Memory B cell (primary cell): ENCODE measurements around the gene ENTPD2.

Source experiments
- ATAC-seq: fragments of 150-1000 bp; cut with Tn5 transposase; 2 replicates; pipeline ENCODE4 v1.10.0; 2021; ENCODE audit warnings: low read depth, mild to moderate bottlenecking, moderate library complexity
- DNase-seq, 2 donors: peaks; one replicate each; pipeline ENCODE4 v3.0.0; 2022; ENCODE audit warnings: low spot score in 2 of 2
- H3K27ac Mint-ChIP-seq: one replicate; pipeline ENCODE4 v1.8.0; 2022; ENCODE audit warnings: mild to moderate bottlenecking, moderate library complexity, mixed read lengths
- H3K27me3 Mint-ChIP-seq: one replicate; pipeline ENCODE4 v1.8.0; 2022; ENCODE audit warnings: mixed read lengths
- H3K36me3 Mint-ChIP-seq: one replicate; pipeline ENCODE4 v1.8.0; 2022; ENCODE audit warnings: mild to moderate bottlenecking, mixed read lengths
- H3K4me1 Mint-ChIP-seq: one replicate; pipeline ENCODE4 v1.8.0; 2022; ENCODE audit warnings: mixed read lengths
- H3K4me3 Mint-ChIP-seq: one replicate; pipeline ENCODE4 v1.8.0; 2022; ENCODE audit warnings: mild to moderate bottlenecking, moderate library complexity, mixed read lengths
- H3K9me3 Mint-ChIP-seq: one replicate; pipeline ENCODE4 v1.8.0; 2022; ENCODE audit warnings: mixed read lengths

ENTPD2 gene

GRCh38 chr9:137073992-137074399 lies 20.1 kb upstream of the ENTPD2 start:
- H3K27ac Mint-ChIP-seq: no peak overlapping the region
- no peak for DNase-seq
- H3K36me3 Mint-ChIP-seq: no peaks in the 10 kb centered on the region
- H3K27me3 Mint-ChIP-seq: no peaks in the 10 kb centered on the region
- peaks cover 10% of the 10 kb centered on the region for H3K4me1 Mint-ChIP-seq
- no peak overlapping the region for H3K4me3 Mint-ChIP-seq
- H3K9me3 Mint-ChIP-seq: no peaks in the 10 kb centered on the region
- ATAC-seq: no peak

- DNase-seq: no peak
- H3K27me3 Mint-ChIP-seq: no peaks in the 10 kb centered on the region
- H3K4me3 Mint-ChIP-seq: peak overlapping the region; percentile 82
- no peaks in the 10 kb centered on the region for H3K36me3 Mint-ChIP-seq
- peaks cover 16% of the 10 kb centered on the region for H3K4me1 Mint-ChIP-seq
- ATAC-seq: no peak
- no peaks in the 10 kb centered on the region for H3K9me3 Mint-ChIP-seq
- peak overlapping the region; percentile 43 for H3K27ac Mint-ChIP-seq
These were observed 17.4 kb upstream of the ENTPD2 start for GRCh38 chr9:137071282-137071681.

GRCh38 chr9:137070906-137071275 lies 17.0 kb upstream of the ENTPD2 start:
- Mint-ChIP-seq H3K27ac (peak overlapping the region; percentile 43), H3K27me3 (no peaks in the 10 kb centered on the region), H3K36me3 (no peaks in the 10 kb centered on the region), H3K4me3 (peak overlapping the region; percentile 82), H3K4me1 (peaks cover 16% of the 10 kb centered on the region), H3K9me3 (no peaks in the 10 kb centered on the region)
- no peak for DNase-seq
- ATAC-seq: no peak

GRCh38 chr9:137070201-137070905 lies 16.5 kb upstream of the ENTPD2 start, which contains the start of gene SAPCD2:
SAPCD2 (minus strand) TSS chr9:137070557; CDS start chr9:137070460, 97 bp downstream.
- Mint-ChIP-seq H3K4me1 (peaks cover 16% of the 10 kb centered on the region), H3K27me3 (peaks cover 3% of the 10 kb centered on the region)
- peak; percentile 75 to 76 for DNase-seq

GRCh38 chr9:137069508-137070091 lies 15.7 kb upstream of the ENTPD2 start:
- Mint-ChIP-seq H3K36me3 (no peaks in the 10 kb centered on the region), H3K4me3 (peak overlapping the region; percentile 52), H3K4me1 (peaks cover 13% of the 10 kb centered on the region), H3K27me3 (peaks cover 3% of the 10 kb centered on the region), H3K27ac (no peak overlapping the region), H3K9me3 (no peaks in the 10 kb centered on the region)
- no peak for ATAC-seq
- no peak for DNase-seq

More at GRCh38 chr9:137070201-137070905, 16.5 kb upstream of the ENTPD2 start, which contains the start of gene SAPCD2:
- Mint-ChIP-seq H3K36me3 (no peaks in the 10 kb centered on the region), H3K27ac (peak within 1 kb of the TSS; percentile 43), H3K9me3 (no peaks in the 10 kb centered on the region), H3K4me3 (peak within 1 kb of the TSS; percentile 82)
- peak; percentile 82 for ATAC-seq

GRCh38 chr9:137068539-137069507 lies 15.0 kb upstream of the ENTPD2 start:
- Mint-ChIP-seq H3K4me3 (peak overlapping the region; percentile 52), H3K27ac (no peak overlapping the region), H3K4me1 (peaks cover 14% of the 10 kb centered on the region), H3K9me3 (no peaks in the 10 kb centered on the region), H3K27me3 (peaks cover 6% of the 10 kb centered on the region), H3K36me3 (no peaks in the 10 kb centered on the region)
- ATAC-seq (no peak), DNase-seq (no peak)

GRCh38 chr9:137067860-137068538 lies 14.1 kb upstream of the ENTPD2 start:
- no peaks in the 10 kb centered on the region for H3K9me3 Mint-ChIP-seq

GRCh38 chr9:137066096-137066861 lies 12.4 kb upstream of the ENTPD2 start:
- H3K27ac Mint-ChIP-seq: no peak overlapping the region
- no peak overlapping the region for H3K4me3 Mint-ChIP-seq
- peaks cover 14% of the 10 kb centered on the region for H3K4me1 Mint-ChIP-seq
- no peak for ATAC-seq
- H3K27me3 Mint-ChIP-seq: peaks cover 6% of the 10 kb centered on the region
- H3K36me3 Mint-ChIP-seq: no peaks in the 10 kb centered on the region
- H3K9me3 Mint-ChIP-seq: no peaks in the 10 kb centered on the region
- DNase-seq: no peak

More at GRCh38 chr9:137067860-137068538, 14.1 kb upstream of the ENTPD2 start:
- H3K27me3 Mint-ChIP-seq: peaks cover 6% of the 10 kb centered on the region
- H3K4me3 Mint-ChIP-seq: peak overlapping the region; percentile 58
- peaks cover 14% of the 10 kb centered on the region for H3K4me1 Mint-ChIP-seq
- peak overlapping the region; percentile 77 for H3K27ac Mint-ChIP-seq
- DNase-seq (peak; percentile 90 to 91), ATAC-seq (peak; percentile 67)
- no peaks in the 10 kb centered on the region for H3K36me3 Mint-ChIP-seq

- Mint-ChIP-seq H3K4me3 (no peak overlapping the region), H3K9me3 (no peaks in the 10 kb centered on the region), H3K27ac (no peak overlapping the region), H3K36me3 (no peaks in the 10 kb centered on the region), H3K27me3 (peaks cover 6% of the 10 kb centered on the region), H3K4me1 (peaks cover 10% of the 10 kb centered on the region)
- ATAC-seq (no peak), DNase-seq (no peak)
These were observed 11.6 kb upstream of the ENTPD2 start for GRCh38 chr9:137065336-137065967.

GRCh38 chr9:137064880-137065164 lies 11.0 kb upstream of the ENTPD2 start:
- Mint-ChIP-seq H3K27me3 (peaks cover 6% of the 10 kb centered on the region), H3K27ac (no peak overlapping the region), H3K4me1 (peaks cover 10% of the 10 kb centered on the region), H3K9me3 (no peaks in the 10 kb centered on the region), H3K36me3 (no peaks in the 10 kb centered on the region), H3K4me3 (no peak overlapping the region)
- DNase-seq (no peak), ATAC-seq (no peak)

- Mint-ChIP-seq H3K36me3 (no peaks in the 10 kb centered on the region), H3K27ac (no peak overlapping the region), H3K27me3 (peaks cover 6% of the 10 kb centered on the region), H3K4me1 (peaks cover 10% of the 10 kb centered on the region), H3K4me3 (no peak overlapping the region), H3K9me3 (no peaks in the 10 kb centered on the region)
- ATAC-seq: peak; percentile 18
- DNase-seq: peak; percentile 59 to 71
These were observed 10.4 kb upstream of the ENTPD2 start for GRCh38 chr9:137064027-137064879.
